Lower leg skin (tissue), 3 donors: ENCODE results near the gene ARID1B.

Experiments
- CTCF ChIP-seq, 3 donors: fragments of 450-650 bp; IDR thresholded peaks; one replicate each; pipeline ENCODE4 v1.5.1; 2016; ENCODE audit warnings: antibody characterized with exemption in 3 of 3, mild to moderate bottlenecking in 3 of 3, moderate library complexity in 2 of 3
- POLR2A ChIP-seq, 2 donors: fragments of 450-650 bp; IDR thresholded peaks; one replicate each; pipeline ENCODE4 v1.6.1; 2016 to 2017; ENCODE audit warnings: antibody characterized with exemption in 2 of 2, mild to moderate bottlenecking in 1 of 2, moderate library complexity in 1 of 2

DNA sequence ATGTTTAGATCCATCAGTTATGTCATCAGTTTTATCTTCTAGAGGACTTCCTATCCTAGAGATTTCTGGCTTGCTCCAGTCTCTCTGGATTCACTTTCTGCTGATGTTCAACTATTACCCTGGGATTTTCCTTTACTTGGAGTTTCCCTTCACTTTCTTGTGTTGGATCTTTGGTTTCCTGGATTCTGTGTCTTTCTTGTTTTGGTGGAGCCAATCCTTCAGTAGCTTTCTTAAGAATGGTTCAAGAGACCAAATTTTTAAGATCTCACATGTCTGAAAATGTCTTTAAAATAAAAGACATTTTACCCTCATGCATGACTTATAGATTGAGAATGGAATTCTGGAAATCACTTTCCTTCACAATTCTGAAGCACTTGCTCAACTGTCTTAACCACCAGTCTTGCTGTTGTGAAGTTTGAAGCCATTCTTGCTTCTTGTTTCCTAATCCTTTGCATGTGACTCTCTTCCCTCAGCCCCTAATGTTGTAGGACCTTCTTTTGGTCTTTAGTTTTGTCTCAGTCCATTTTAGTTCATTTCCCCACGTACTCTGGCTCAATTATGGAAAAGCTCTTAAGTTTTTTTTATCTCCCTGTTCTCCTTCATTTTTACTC lies 87.9 kb downstream of the ARID1B start:
- TF ChIP-seq CTCF (IDR thresholded peaks at IDR 0.05) (no peak), POLR2A (IDR thresholded peaks at IDR 0.05) (no peak)
